Hepatocyte (in vitro differentiated cells): ENCODE measurements around the gene DEDD2. TPM values are rescaled to one million over a fixed set of nuclear protein-coding genes. Genes with fewer than 3 reads are reported as not detected.

Source experiments
- DNase-seq: peaks from one replicate; pipeline ENCODE4 v3.0.0-alpha.2; 2016; ENCODE audit warnings: low spot score
- H2AFZ ChIP-seq: fragments of 200-600 bp; sonication (generic); 2 replicates; pipeline ENCODE4 v1.6.0; 2016; ENCODE audit warnings: antibody characterized with exemption, mild to moderate bottlenecking
- H3K27ac ChIP-seq: fragments of 200-600 bp; sonication (generic); 2 replicates; pipeline ENCODE4 v1.5.1; 2016; ENCODE audit warnings: mild to moderate bottlenecking
- H3K27me3 ChIP-seq: fragments of 200-600 bp; sonication (generic); 2 replicates; pipeline ENCODE4 v1.6.1; 2016
- H3K36me3 ChIP-seq: fragments of 200-600 bp; sonication (generic); replicated peaks from 2 replicates; pipeline ENCODE4 v1.5.1; 2016; ENCODE audit warnings: low read depth; ENCODE audit not compliant: insufficient read depth
- H3K4me1 ChIP-seq: fragments of 200-600 bp; sonication (generic); 2 replicates; pipeline ENCODE4 v1.5.1; 2016; ENCODE audit warnings: mild to moderate bottlenecking, moderate library complexity; ENCODE audit not compliant: insufficient read depth
- H3K4me2 ChIP-seq: fragments of 200-600 bp; sonication (generic); 2 replicates; pipeline ENCODE4 v1.6.0; 2016
- H3K4me3 ChIP-seq: fragments of 200-600 bp; sonication (generic); 2 replicates; pipeline ENCODE4 v1.5.1; 2016; ENCODE audit warnings: mild to moderate bottlenecking
- H3K79me2 ChIP-seq: fragments of 200-600 bp; sonication (generic); 2 replicates; pipeline ENCODE4 v1.6.0; 2017; ENCODE audit warnings: mild to moderate bottlenecking
- H3K9me2 ChIP-seq: fragments of 200-600 bp; sonication (generic); replicated peaks from 2 replicates; pipeline ENCODE4 v1.6.0; 2017; ENCODE audit warnings: mild to moderate bottlenecking; ENCODE audit not compliant: insufficient read depth
- H3K9me3 ChIP-seq: fragments of 200-600 bp; sonication (generic); 2 replicates; pipeline ENCODE4 v1.5.1; 2016; ENCODE audit warnings: low read depth, mild to moderate bottlenecking
- H4K20me1 ChIP-seq: fragments of 200-600 bp; sonication (generic); 2 replicates; pipeline ENCODE4 v1.6.0; 2016; ENCODE audit warnings: mild to moderate bottlenecking; ENCODE audit not compliant: insufficient read depth, poor library complexity, severe bottlenecking
- EZH2 ChIP-seq: fragments of 200-600 bp; sonication (generic); IDR thresholded peaks from 2 replicates; pipeline ENCODE4 v1.6.1; 2016; ENCODE audit warnings: antibody characterized with exemption, mild to moderate bottlenecking, borderline replicate concordance
- EZH2phosphoT487 ChIP-seq: fragments of 200-600 bp; sonication (generic); IDR thresholded peaks from one replicate; pipeline ENCODE4 v1.6.1; 2018; ENCODE audit warnings: antibody characterized with exemption, mild to moderate bottlenecking, low read depth, moderate library complexity; ENCODE audit not compliant: unreplicated experiment, severe bottlenecking
- WGBS: methylation state at CpG from one replicate; pipeline ENCODE4 v1.1.6; 2016; ENCODE audit warnings: low lambda C conversion rate; ENCODE audit errors: missing lambda C conversion rate; 5-methylcytosine and 5-hydroxymethylcytosine counted together
- polyA plus RNA-seq: library from polyadenylated mRNA; unstranded; fragments of >200 nt; fragmentation: Nextera tagmentation; extraction: Ambion mirVana; gene quantifications from 2 replicates; pipeline ENCODE4 v1.2.1, GENCODE V29; 2016
- total RNA-seq: library from RNA; depleted of rRNA; stranded (reverse); fragments of >200 nt; gene quantifications from 2 replicates; pipeline ENCODE4 v1.2.3, GENCODE V29; 2014
- TF ChIP-seq, protein P1 (sequence below): fragments of 200-600 bp; sonication (generic); IDR thresholded peaks from 2 replicates; pipeline ENCODE4 v1.5.1; 2016; ENCODE audit warnings: antibody characterized with exemption, mild to moderate bottlenecking; ENCODE audit not compliant: poor library complexity

The DEDD2 gene
- total and polyA plus RNA-seq, 2 experiments from 2014 or later, result 34.2 to 37.8 TPM

DNA sequence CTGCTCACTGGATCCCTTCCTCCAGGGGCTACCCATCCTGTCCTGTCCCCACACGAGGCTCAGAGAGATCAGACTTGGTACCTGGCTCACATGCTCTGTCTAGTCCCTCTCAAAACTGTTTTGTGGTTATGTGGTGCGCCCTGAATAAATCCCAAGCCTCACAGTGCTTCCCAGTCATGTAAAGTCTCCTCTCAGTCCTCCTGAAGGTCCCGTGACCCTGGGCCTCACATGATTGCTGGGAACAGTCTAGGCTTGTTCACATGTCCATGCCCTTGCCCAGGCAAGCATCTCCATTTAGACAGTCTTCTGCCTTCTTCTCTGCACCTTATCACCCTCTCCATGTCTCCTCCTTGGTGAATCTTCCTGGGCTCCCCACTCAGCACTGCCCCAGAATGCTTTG is 49.3 kb downstream of the DEDD2 start:
- no peak for DNase-seq
- no peak overlapping the region for H3K27ac ChIP-seq
- H3K9me3 ChIP-seq, result no peaks in the 10 kb centered on the region
- H3K79me2 ChIP-seq, result no peaks in the 10 kb centered on the region
- no peaks in the 10 kb centered on the region for H3K36me3 ChIP-seq
- no peak overlapping the region for H3K4me3 ChIP-seq
- H2AFZ ChIP-seq, result no peak overlapping the region
- H3K4me2 ChIP-seq, result no peak overlapping the region
- H4K20me1 ChIP-seq, result no peaks in the 10 kb centered on the region
- TF ChIP-seq EZH2phosphoT487 (no peak), EZH2 (no peak)
- TF ChIP-seq, protein P1, sequence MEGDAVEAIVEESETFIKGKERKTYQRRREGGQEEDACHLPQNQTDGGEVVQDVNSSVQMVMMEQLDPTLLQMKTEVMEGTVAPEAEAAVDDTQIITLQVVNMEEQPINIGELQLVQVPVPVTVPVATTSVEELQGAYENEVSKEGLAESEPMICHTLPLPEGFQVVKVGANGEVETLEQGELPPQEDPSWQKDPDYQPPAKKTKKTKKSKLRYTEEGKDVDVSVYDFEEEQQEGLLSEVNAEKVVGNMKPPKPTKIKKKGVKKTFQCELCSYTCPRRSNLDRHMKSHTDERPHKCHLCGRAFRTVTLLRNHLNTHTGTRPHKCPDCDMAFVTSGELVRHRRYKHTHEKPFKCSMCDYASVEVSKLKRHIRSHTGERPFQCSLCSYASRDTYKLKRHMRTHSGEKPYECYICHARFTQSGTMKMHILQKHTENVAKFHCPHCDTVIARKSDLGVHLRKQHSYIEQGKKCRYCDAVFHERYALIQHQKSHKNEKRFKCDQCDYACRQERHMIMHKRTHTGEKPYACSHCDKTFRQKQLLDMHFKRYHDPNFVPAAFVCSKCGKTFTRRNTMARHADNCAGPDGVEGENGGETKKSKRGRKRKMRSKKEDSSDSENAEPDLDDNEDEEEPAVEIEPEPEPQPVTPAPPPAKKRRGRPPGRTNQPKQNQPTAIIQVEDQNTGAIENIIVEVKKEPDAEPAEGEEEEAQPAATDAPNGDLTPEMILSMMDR, result no peak
- H3K4me1 ChIP-seq, result no peaks in the 10 kb centered on the region
- H3K27me3 ChIP-seq, result peaks cover 14% of the 10 kb centered on the region
- 82% methylated on average over 3 of the region's 3 CpGs for WGBS
- no peaks in the 10 kb centered on the region for H3K9me2 ChIP-seq

DNA sequence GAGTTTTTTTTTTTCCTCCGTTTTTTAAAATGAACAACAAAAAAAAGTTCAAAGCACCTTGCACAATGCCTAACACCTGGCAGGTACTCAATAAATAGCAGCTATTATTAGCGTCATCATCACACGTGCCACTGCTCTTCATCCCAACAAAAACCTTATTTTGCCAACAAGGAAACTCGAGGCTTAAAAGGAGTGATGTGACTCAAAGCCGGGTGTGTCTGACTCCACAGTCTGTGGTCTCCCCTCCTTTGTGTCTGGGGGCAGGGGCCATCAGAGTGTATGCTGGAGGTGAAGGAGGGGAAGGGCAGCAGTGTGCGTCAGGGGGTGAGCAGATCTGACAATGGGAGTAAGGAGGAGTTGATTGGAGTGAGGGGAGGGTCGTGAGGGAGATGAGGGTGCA is 51.2 kb downstream of the DEDD2 start:
- H3K4me3 ChIP-seq, result no peak overlapping the region
- no peak for TF ChIP-seq EZH2phosphoT487
- TF ChIP-seq, protein P1, result no peak
- no peak for TF ChIP-seq EZH2
- whole genome bisulfite sequencing, result 73% methylated on average over 7 of the region's 7 CpGs
- H4K20me1 ChIP-seq, result no peaks in the 10 kb centered on the region
- peaks cover 15% of the 10 kb centered on the region for H3K27me3 ChIP-seq
- H3K9me2 ChIP-seq, result no peaks in the 10 kb centered on the region
- H3K36me3 ChIP-seq, result no peaks in the 10 kb centered on the region
- no peaks in the 10 kb centered on the region for H3K79me2 ChIP-seq
- DNase-seq, result no peak
- no peaks in the 10 kb centered on the region for H3K4me1 ChIP-seq
- H2AFZ ChIP-seq, result no peak overlapping the region
- H3K9me3 ChIP-seq, result no peaks in the 10 kb centered on the region
- H3K4me2 ChIP-seq, result no peak overlapping the region
- H3K27ac ChIP-seq, result no peak overlapping the region

DNA sequence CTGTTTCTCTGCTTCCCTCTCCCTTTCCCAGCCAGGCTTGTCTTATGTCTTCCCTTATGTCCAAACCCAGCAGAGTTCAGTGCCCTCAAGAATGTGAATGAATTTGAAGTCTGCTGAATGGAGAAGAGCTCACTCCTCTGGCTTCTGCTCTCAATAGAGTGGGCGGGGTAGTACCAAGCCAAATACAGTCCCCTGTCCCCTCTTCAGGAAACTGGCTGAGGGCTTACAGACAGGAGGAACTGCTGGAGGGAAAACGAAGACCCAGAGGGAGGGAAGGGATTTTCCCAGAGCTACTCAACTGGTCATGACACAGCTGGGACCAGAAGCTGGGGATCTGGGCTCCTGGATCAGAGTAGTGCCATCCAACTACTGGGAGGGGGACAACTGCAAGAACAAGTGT is 52.3 kb downstream of the DEDD2 start:
- no peaks in the 10 kb centered on the region for H3K4me1 ChIP-seq
- H3K4me2 ChIP-seq, result no peak overlapping the region
- H4K20me1 ChIP-seq, result no peaks in the 10 kb centered on the region
- no peaks in the 10 kb centered on the region for H3K36me3 ChIP-seq
- H3K9me2 ChIP-seq, result no peaks in the 10 kb centered on the region
- no peak for DNase-seq
- no peak overlapping the region for H2AFZ ChIP-seq
- H3K79me2 ChIP-seq, result no peaks in the 10 kb centered on the region
- TF ChIP-seq EZH2 (no peak), EZH2phosphoT487 (no peak)
- H3K4me3 ChIP-seq, result no peak overlapping the region
- H3K27me3 ChIP-seq, result peaks cover 23% of the 10 kb centered on the region
- no peak overlapping the region for H3K27ac ChIP-seq
- WGBS, result 41% methylated on average over 2 of the region's 2 CpGs
- H3K9me3 ChIP-seq, result no peaks in the 10 kb centered on the region

DNA sequence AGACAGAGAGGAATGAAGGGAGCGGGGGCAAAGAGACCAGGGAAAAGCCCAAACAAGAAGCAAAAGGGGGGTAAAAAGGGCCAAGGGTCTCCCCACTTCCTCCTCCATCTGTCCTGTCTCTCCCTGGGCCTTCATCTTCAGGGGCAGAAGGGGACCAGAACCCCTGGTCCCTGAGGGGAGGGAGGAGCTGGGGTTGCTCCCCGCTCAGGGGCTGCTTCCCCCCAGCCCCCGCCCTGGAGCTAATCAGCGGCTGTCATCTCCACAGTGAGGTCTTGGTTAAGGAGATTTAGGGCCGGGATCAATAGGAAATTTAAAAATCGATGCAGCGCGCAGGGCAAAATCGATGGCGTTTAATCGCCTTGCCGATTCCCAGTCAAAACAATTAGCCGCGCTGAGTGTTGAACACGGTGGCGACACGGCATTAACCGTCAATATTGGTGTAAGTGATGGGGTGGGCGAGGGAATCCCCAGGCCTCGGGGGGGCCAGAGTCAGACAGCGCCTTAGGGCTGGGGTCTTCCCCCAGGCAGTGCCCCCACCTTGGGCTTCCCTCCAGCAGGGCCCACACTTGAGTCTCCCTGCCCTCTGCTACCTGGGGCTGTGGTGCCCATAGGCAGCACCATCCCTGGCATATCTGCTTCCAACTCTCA is 55.7 kb downstream of the DEDD2 start:
- Histone ChIP-seq H3K36me3 (no peaks in the 10 kb centered on the region), H3K4me1 (no peaks in the 10 kb centered on the region), H3K79me2 (no peaks in the 10 kb centered on the region), H4K20me1 (no peaks in the 10 kb centered on the region), H2AFZ (no peak overlapping the region), H3K27ac (no peak overlapping the region), H3K27me3 (peaks cover 33% of the 10 kb centered on the region), H3K4me3 (no peak overlapping the region), H3K9me2 (no peaks in the 10 kb centered on the region), H3K4me2 (no peak overlapping the region), H3K9me3 (no peaks in the 10 kb centered on the region)
- no peak for DNase-seq
- TF ChIP-seq EZH2phosphoT487, result no peak
- 91% methylated on average over 20 of the region's 21 CpGs for WGBS
